Adrenal gland (tissue), 19 donors: Measurements from ENCODE around the gene DHDDS. TPM values are rescaled to one million over a fixed set of nuclear protein-coding genes. Genes with fewer than 3 reads are reported as not detected.
A peak's percentile ranks its signal among the peaks of the same experiment; 100 is the strongest.
"Not testable (repeated sequence)": the region's sequence is repeated elsewhere in the genome, so short reads cannot be mapped to it uniquely, and the experiment has no call there.

Source experiments
- DNase-seq, 7 donors: peaks; one replicate each; pipeline ENCODE4 v3.0.0-alpha.2; 2019 to 2020
- H3K27ac ChIP-seq, 5 donors: fragments of 200-600 bp; sonication (generic) in 4 of 5; 1 replicate in 3 of 5; 2 replicates in 2 of 5; pipeline versions ENCODE4 v1.5.1 to v1.8.0; 2016 to 2020; ENCODE audit warnings: mild to moderate bottlenecking in 1 of 5
- H3K27me3 ChIP-seq: fragments of 200-600 bp; 2 replicates; pipeline ENCODE4 v1.8.0; 2021
- H3K36me3 ChIP-seq, 2 donors: fragments of 200-600 bp; replicated peaks in 1 of 2; 1 replicate in 1 of 2; 2 replicates in 1 of 2; pipeline versions ENCODE4 v1.5.1 to v1.8.0; 2018 to 2022
- H3K4me1 ChIP-seq, 2 donors: fragments of 200-600 bp; replicated peaks in 1 of 2; 1 replicate in 1 of 2; 2 replicates in 1 of 2; pipeline versions ENCODE4 v1.5.1 to v1.8.0; 2018 to 2021
- H3K4me3 ChIP-seq, 4 donors: fragments of 200-600 bp; sonication (generic) in 3 of 4; one replicate each; pipeline ENCODE4 v1.5.1; 2016 to 2018
- H3K9me3 ChIP-seq, 3 donors: fragments of 200-600 bp; sonication (generic) in 1 of 3; replicated peaks in 1 of 3; 1 replicate in 2 of 3; 2 replicates in 1 of 3; pipeline versions ENCODE4 v1.5.1 to v1.8.0; 2016 to 2021
- POLR2A ChIP-seq, 2 donors: fragments of 450-650 bp; IDR thresholded peaks; one replicate each; pipeline ENCODE4 v1.6.1; 2017; ENCODE audit warnings: antibody characterized with exemption in 2 of 2, mild to moderate bottlenecking in 2 of 2, moderate library complexity in 1 of 2
- WGBS, 4 donors: extraction: QIAGEN DNeasy Blood & Tissue Kit in 2 of 4; methylation state at CpG; one replicate each; pipeline versions ENCODE4 v1.1.5 to v1.1.7; 2013 to 2017; 5-methylcytosine and 5-hydroxymethylcytosine counted together
- intact Hi-C, 2 donors: fragments of 100-400 bp; cut with DNase I; formaldehyde crosslinking; loops; one replicate each; pipeline versions ENCODE4 v1.14.1 to v1.15.0; 2022 to 2023
- long read RNA-seq, 10 donors: library from polyadenylated mRNA in 3 of 10; unstranded in 2 of 10; stranded (forward) in 1 of 10; transcript quantifications; one replicate each; pipeline ENCODE4 v2.0.0 and lab custom pipeline, GENCODE V29; 2021 to 2026
- polyA plus RNA-seq, 3 donors: library from polyadenylated mRNA; stranded (reverse); fragments of 200-250 nt in 2 of 3; fragments of 350-450 nt in 1 of 3; fragmentation: Illumina TruSeq in 1 of 3; extraction: RNeasy Lipid Tissue Mini Kit (QIAGEN cat#74804) in 1 of 3; gene quantifications; one replicate each; pipeline ENCODE4 v1.2.3, GENCODE V29; 2013 to 2014
- total RNA-seq, 9 donors: library from RNA; depleted of rRNA in 4 of 9; stranded (reverse); fragments of >200 nt in 4 of 9; fragments of 120-200 nt in 1 of 9; fragmentation: NEBNext Ultra II Directional in 1 of 9; extraction: Animal tissue kit (Norgen Biotek cat#: 25700) in 1 of 9; gene quantifications; one replicate each; pipeline versions ENCODE4 v1.1.0 to v1.2.4, GENCODE V29; 2013 to 2023
- TF ChIP-seq, protein P1 (sequence below), 6 experiments: fragments of 450-650 bp in 4 of 6; fragments of 200-600 bp in 2 of 6; sonication (generic) in 1 of 6; IDR thresholded peaks; 1 replicate in 5 of 6; 2 replicates in 1 of 6; pipeline versions ENCODE4 v1.5.1 to v1.8.0; 2016 to 2021; ENCODE audit warnings: antibody characterized with exemption in 6 of 6, mild to moderate bottlenecking in 2 of 6, moderate library complexity in 1 of 6
- donor health status: healthy with polysubstance abuse.
- donor health status: Bipolar disorder and iron deficiency.
- donor health status: DM: yes; HTN: yes; CAD: no.
- donor health status: DM: no; HTN: no; CAD: no.
- donor health status: DM: no; HTN: no; CAD: no.
- donor health status: DM: yes; HTN: yes; CAD: no.

DHDDS gene, protein sequence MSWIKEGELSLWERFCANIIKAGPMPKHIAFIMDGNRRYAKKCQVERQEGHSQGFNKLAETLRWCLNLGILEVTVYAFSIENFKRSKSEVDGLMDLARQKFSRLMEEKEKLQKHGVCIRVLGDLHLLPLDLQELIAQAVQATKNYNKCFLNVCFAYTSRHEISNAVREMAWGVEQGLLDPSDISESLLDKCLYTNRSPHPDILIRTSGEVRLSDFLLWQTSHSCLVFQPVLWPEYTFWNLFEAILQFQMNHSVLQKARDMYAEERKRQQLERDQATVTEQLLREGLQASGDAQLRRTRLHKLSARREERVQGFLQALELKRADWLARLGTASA
- 10 to 100 TPM; 33.2 to 64.9 (median 44.1) TPM for total RNA-seq
- 10 to 100 TPM; 24.0 to 77.2 (median 31.5) TPM for polyA plus RNA-seq
- long read RNA-seq, donor 1, partial matches to known transcripts = 0 of 8 reads
- long read RNA-seq, donor 1, other reads (novel, unspliced or antisense) = 0 of 8 reads
- long read RNA-seq, donor 2, partial matches to known transcripts = 0 of 2 reads
- long read RNA-seq, donor 2, other reads (novel, unspliced or antisense) = 0 of 2 reads
- long read RNA-seq, donor 3, partial matches to known transcripts = 0 of 7 reads
- long read RNA-seq, donor 3, other reads (novel, unspliced or antisense) = 0 of 7 reads
- long read RNA-seq, donor 4, transcript DHDDS-201 (9 exons, 1,403 nt) = major isoform, 5 of 9 reads
- long read RNA-seq, donor 4, partial matches to known transcripts = 2 of 9 reads
- long read RNA-seq, donor 4, other reads (novel, unspliced or antisense) = 2 of 9 reads
- long read RNA-seq, donor 5, transcript DHDDS-201 (9 exons, 1,403 nt) = major isoform, 24 of 56 reads
- long read RNA-seq, donor 5, transcript DHDDS-202 (9 exons, 3,245 nt) = minor isoform, 6 of 56 reads
- long read RNA-seq, donor 5, partial matches to known transcripts = 2 of 56 reads
- long read RNA-seq, donor 5, other reads (novel, unspliced or antisense) = 18 of 56 reads
- long read RNA-seq, donor 6, partial matches to known transcripts = 2 of 9 reads
- long read RNA-seq, donor 6, other reads (novel, unspliced or antisense) = 3 of 9 reads
- long read RNA-seq, donor 7, partial matches to known transcripts = 0 of 3 reads
- long read RNA-seq, donor 7, other reads (novel, unspliced or antisense) = 0 of 3 reads
- long read RNA-seq, donor 8, partial matches to known transcripts = 0 of 8 reads
- long read RNA-seq, donor 8, other reads (novel, unspliced or antisense) = 0 of 8 reads
- long read RNA-seq, donor 9, partial matches to known transcripts = 14 of 17 reads
- long read RNA-seq, donor 9, other reads (novel, unspliced or antisense) = 0 of 17 reads
- long read RNA-seq, donor 10, partial matches to known transcripts = 0 of 5 reads
- long read RNA-seq, donor 10, other reads (novel, unspliced or antisense) = 0 of 5 reads

GRCh38 chr1:26431979-26432695, at the start of gene DHDDS:
Gene DHDDS (plus strand): TSS chr1:26432321. CDS start chr1:26432946, 625 bp downstream.
- intact Hi-C loops = no loop called here
- H3K27ac ChIP-seq = peak within 1 kb of the TSS; percentile 30 to 74 (median 72)
- 0 to 1% (median 0%) methylated on average over 16 to 45 of the region's 45 CpGs for WGBS, 4 donors
- no peaks in the 10 kb centered on the region for H3K9me3 ChIP-seq
- TF ChIP-seq, protein P1, sequence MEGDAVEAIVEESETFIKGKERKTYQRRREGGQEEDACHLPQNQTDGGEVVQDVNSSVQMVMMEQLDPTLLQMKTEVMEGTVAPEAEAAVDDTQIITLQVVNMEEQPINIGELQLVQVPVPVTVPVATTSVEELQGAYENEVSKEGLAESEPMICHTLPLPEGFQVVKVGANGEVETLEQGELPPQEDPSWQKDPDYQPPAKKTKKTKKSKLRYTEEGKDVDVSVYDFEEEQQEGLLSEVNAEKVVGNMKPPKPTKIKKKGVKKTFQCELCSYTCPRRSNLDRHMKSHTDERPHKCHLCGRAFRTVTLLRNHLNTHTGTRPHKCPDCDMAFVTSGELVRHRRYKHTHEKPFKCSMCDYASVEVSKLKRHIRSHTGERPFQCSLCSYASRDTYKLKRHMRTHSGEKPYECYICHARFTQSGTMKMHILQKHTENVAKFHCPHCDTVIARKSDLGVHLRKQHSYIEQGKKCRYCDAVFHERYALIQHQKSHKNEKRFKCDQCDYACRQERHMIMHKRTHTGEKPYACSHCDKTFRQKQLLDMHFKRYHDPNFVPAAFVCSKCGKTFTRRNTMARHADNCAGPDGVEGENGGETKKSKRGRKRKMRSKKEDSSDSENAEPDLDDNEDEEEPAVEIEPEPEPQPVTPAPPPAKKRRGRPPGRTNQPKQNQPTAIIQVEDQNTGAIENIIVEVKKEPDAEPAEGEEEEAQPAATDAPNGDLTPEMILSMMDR (IDR thresholded peaks at IDR 0.05) = no peak
- peak; percentile 64 to 86 for TF ChIP-seq POLR2A (IDR thresholded peaks at IDR 0.05)
- no peaks in the 10 kb centered on the region for H3K27me3 ChIP-seq
- peaks cover 11 to 28% of the 10 kb centered on the region in 2 donors for H3K4me1 ChIP-seq
- peak; percentile 98 to 99 (median 98) for DNase-seq
- peaks cover 0 to 12% of the 10 kb centered on the region in 2 donors for H3K36me3 ChIP-seq
- peak within 1 kb of the TSS in 3 of 4 donors; percentile 30 to 70 (median 60) for H3K4me3 ChIP-seq

DNA sequence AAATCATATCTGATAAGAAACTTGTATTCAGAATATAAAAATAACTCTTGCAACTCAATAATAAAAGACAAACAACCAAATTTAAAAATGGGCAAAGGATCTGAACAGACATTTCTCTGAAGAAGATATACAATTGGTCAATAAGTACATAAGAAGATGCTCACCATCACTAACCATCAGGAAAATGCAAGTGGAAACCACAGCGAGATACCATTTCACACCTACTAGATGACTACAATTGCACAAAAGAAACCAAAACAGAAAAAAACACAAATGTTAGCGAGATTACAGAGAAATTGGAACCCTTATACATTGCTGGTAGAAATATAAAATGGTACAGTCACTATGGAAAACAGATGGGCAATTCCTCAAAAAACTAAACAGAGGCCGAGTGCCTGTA, 48.0 kb upstream of the DHDDS start:
- TF ChIP-seq POLR2A (IDR thresholded peaks at IDR 0.05) = no peak
- TF ChIP-seq, protein P1 (IDR thresholded peaks at IDR 0.05) = no peak
- WGBS, 4 donors = 72 to 84% (median 79%) methylated on average over 3 of the region's 3 CpGs
- H3K4me3 ChIP-seq = no peak overlapping the region
- no peak overlapping the region for H3K27ac ChIP-seq
- DNase-seq = no peak
- H3K9me3 ChIP-seq = no peaks in the 10 kb centered on the region
- H3K27me3 ChIP-seq = peaks cover 3% of the 10 kb centered on the region
- H3K4me1 ChIP-seq = no peaks in the 10 kb centered on the region
- intact Hi-C loops = no loop called here
- H3K36me3 ChIP-seq = no peaks in the 10 kb centered on the region

DNA sequence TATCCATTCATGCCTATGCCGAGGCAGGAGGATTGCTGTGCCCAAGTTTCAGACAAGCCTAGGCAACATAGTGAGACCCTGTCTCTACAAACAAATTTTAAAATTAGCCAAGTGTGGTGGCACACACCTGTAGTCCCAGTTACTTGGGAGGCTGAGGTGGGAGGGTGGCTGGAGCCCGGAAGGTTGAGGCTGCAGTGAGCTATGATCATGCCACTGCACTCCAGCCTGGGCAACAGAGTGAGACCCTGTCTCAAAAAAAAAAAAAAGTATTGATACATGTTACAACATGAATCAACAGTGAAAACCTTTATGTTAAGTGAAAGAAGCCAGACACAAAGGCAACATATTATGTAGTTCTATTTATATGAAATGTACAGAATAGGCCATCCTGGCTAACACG, 47.1 kb upstream of the DHDDS start:
- H3K9me3 ChIP-seq, H3K36me3 ChIP-seq, H3K27me3 ChIP-seq, H3K27ac ChIP-seq, H3K4me3 ChIP-seq, DNase-seq, H3K4me1 ChIP-seq, intact Hi-C loops: not testable (repeated sequence)
- WGBS, 4 donors = 73 to 91% (median 89%) methylated on average over 3 of the region's 3 CpGs

GRCh38 chr1:26387447-26387846, 44.7 kb upstream of the DHDDS start:
- no peak for TF ChIP-seq POLR2A (IDR thresholded peaks at IDR 0.05)
- TF ChIP-seq, protein P1 (IDR thresholded peaks at IDR 0.05) = no peak
- 51 to 63% (median 60%) methylated on average over 7 of the region's 7 CpGs for WGBS, 4 donors
- intact Hi-C loops = no loop called here

More at GRCh38 chr1:26387447-26387846, 44.7 kb upstream of the DHDDS start:
- Histone ChIP-seq H3K36me3 (no peaks in the 10 kb centered on the region), H3K4me1 (no peaks in the 10 kb centered on the region), H3K4me3 (no peak overlapping the region), H3K27me3 (peaks cover 3% of the 10 kb centered on the region), H3K27ac (no peak overlapping the region), H3K9me3 (no peaks in the 10 kb centered on the region)
- DNase-seq = no peak
